GM12878 (cell line): ENCODE measurements around the gene SLC51A.

Source experiments
- EZH2 ChIP-seq: IDR thresholded peaks from 2 replicates; pipeline ENCODE4 v1.6.1; 2012; ENCODE audit warnings: low read depth, mild to moderate bottlenecking, control low read depth, inconsistent platforms, low read length, borderline replicate concordance; ENCODE audit not compliant: control insufficient read depth
- JUNB ChIP-seq: IDR thresholded peaks from 2 replicates; pipeline ENCODE4 v1.6.1; 2016; ENCODE audit warnings: antibody characterized with exemption, mild to moderate bottlenecking
- NR2C2 ChIP-seq: IDR thresholded peaks from 2 replicates; pipeline ENCODE4 v1.6.1; 2011; ENCODE audit warnings: borderline replicate concordance, low read depth; ENCODE audit not compliant: control insufficient read depth, insufficient read length
- POLR2A ChIP-seq: IDR thresholded peaks from 2 replicates; pipeline ENCODE4 v1.6.1; 2011; ENCODE audit warnings: low read depth, mild to moderate bottlenecking, low read length
- SMAD1 ChIP-seq: fragments of 450-650 bp; IDR thresholded peaks from 2 replicates; pipeline ENCODE4 v1.6.1; 2018; ENCODE audit warnings: mild to moderate bottlenecking, low read depth; ENCODE audit not compliant: partially characterized antibody
- SP1 ChIP-seq: IDR thresholded peaks from one replicate; pipeline ENCODE4 v1.6.1; 2011; ENCODE audit warnings: low read depth, low read length
- TF ChIP-seq, protein P1 (sequence below): IDR thresholded peaks from 2 replicates; pipeline ENCODE4 v1.6.1; 2012; ENCODE audit warnings: low read depth, low read length, improper control_type of control experiment
- TF ChIP-seq, protein P2 (sequence below): fragments of 150-350 bp; IDR thresholded peaks from 2 replicates; pipeline ENCODE4 v1.6.1; 2016; ENCODE audit warnings: low read depth, low read length
- TF ChIP-seq, protein P3 (sequence below), 3 experiments: IDR thresholded peaks in 2 of 3; conservative IDR thresholded peaks in 1 of 3; 2 replicates each; pipeline ENCODE4 v1.5.1; 2011; ENCODE audit warnings: low read depth in 3 of 3, low read length in 3 of 3, mild to moderate bottlenecking in 3 of 3, control low read depth in 2 of 3, moderate library complexity in 2 of 3, inconsistent platforms in 1 of 3, mixed read lengths in 1 of 3; ENCODE audit not compliant: control insufficient read depth in 2 of 3, insufficient read depth in 1 of 3; ENCODE audit errors: extremely low read depth in 1 of 3
- TF ChIP-seq, protein P4 (sequence below): IDR thresholded peaks from 2 replicates; pipeline ENCODE4 v1.6.1; 2012; ENCODE audit warnings: low read depth, low read length, improper control_type of control experiment

DNA sequence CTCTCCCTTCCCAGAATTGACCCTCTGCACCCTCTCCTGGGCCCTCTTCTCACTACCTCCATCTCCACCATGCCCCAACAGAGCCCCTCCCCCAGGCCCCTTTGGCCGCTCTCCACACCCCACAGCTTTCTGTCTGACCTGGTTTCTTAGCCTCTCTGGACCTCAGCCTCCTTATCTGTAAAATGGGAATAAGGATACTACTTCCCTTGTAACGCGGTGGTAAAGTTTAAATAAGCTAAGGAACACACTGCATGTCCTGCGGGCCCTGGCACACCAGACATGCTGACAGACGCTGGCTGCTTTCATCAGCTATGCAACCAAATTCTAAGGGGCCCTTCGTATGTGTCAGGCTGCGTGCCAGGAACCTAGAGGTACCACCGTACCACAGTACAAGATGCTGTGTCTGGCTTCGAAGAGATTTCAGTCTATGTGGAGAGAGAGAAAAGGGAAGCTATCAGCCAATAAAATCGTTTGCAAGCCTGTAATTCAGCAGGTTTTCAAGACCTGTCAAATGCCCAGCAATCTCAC is 777 bp upstream of the SLC51A start:
- TF ChIP-seq SP1 = no peak
- no peak for TF ChIP-seq EZH2
- TF ChIP-seq SMAD1 = no peak
- TF ChIP-seq, protein P1, sequence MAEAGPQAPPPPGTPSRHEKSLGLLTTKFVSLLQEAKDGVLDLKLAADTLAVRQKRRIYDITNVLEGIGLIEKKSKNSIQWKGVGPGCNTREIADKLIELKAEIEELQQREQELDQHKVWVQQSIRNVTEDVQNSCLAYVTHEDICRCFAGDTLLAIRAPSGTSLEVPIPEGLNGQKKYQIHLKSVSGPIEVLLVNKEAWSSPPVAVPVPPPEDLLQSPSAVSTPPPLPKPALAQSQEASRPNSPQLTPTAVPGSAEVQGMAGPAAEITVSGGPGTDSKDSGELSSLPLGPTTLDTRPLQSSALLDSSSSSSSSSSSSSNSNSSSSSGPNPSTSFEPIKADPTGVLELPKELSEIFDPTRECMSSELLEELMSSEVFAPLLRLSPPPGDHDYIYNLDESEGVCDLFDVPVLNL = no peak
- TF ChIP-seq, protein P2, sequence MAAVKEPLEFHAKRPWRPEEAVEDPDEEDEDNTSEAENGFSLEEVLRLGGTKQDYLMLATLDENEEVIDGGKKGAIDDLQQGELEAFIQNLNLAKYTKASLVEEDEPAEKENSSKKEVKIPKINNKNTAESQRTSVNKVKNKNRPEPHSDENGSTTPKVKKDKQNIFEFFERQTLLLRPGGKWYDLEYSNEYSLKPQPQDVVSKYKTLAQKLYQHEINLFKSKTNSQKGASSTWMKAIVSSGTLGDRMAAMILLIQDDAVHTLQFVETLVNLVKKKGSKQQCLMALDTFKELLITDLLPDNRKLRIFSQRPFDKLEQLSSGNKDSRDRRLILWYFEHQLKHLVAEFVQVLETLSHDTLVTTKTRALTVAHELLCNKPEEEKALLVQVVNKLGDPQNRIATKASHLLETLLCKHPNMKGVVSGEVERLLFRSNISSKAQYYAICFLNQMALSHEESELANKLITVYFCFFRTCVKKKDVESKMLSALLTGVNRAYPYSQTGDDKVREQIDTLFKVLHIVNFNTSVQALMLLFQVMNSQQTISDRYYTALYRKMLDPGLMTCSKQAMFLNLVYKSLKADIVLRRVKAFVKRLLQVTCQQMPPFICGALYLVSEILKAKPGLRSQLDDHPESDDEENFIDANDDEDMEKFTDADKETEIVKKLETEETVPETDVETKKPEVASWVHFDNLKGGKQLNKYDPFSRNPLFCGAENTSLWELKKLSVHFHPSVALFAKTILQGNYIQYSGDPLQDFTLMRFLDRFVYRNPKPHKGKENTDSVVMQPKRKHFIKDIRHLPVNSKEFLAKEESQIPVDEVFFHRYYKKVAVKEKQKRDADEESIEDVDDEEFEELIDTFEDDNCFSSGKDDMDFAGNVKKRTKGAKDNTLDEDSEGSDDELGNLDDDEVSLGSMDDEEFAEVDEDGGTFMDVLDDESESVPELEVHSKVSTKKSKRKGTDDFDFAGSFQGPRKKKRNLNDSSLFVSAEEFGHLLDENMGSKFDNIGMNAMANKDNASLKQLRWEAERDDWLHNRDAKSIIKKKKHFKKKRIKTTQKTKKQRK = no peak
- no peak for TF ChIP-seq JUNB
- TF ChIP-seq, protein P3, sequence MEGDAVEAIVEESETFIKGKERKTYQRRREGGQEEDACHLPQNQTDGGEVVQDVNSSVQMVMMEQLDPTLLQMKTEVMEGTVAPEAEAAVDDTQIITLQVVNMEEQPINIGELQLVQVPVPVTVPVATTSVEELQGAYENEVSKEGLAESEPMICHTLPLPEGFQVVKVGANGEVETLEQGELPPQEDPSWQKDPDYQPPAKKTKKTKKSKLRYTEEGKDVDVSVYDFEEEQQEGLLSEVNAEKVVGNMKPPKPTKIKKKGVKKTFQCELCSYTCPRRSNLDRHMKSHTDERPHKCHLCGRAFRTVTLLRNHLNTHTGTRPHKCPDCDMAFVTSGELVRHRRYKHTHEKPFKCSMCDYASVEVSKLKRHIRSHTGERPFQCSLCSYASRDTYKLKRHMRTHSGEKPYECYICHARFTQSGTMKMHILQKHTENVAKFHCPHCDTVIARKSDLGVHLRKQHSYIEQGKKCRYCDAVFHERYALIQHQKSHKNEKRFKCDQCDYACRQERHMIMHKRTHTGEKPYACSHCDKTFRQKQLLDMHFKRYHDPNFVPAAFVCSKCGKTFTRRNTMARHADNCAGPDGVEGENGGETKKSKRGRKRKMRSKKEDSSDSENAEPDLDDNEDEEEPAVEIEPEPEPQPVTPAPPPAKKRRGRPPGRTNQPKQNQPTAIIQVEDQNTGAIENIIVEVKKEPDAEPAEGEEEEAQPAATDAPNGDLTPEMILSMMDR (IDR thresholded peaks at IDR 0.05 in 2 of 3, conservative IDR thresholded peaks at IDR 0.05 in 1 of 3; ENCODE audit: control insufficient read depth in 2 of 3, extremely low read depth in 1 of 3, insufficient read depth in 1 of 3, low read depth in 3 of 3, low read length in 3 of 3) = no peak
- TF ChIP-seq POLR2A = no peak
- TF ChIP-seq, protein P4, sequence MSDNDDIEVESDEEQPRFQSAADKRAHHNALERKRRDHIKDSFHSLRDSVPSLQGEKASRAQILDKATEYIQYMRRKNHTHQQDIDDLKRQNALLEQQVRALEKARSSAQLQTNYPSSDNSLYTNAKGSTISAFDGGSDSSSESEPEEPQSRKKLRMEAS = no peak
- no peak for TF ChIP-seq NR2C2
